ENCODE results near the gene FAM185A. TPM values are rescaled to one million over a fixed set of nuclear protein-coding genes. Genes with fewer than 3 reads are reported as not detected.
A peak's percentile ranks its signal among the peaks of the same experiment; 100 is the strongest.
"Not testable (repeated sequence)": the region's sequence is repeated elsewhere in the genome, so short reads cannot be mapped to it uniquely, and the experiment has no call there.

The FAM185A gene
- polyA plus RNA-seq, 3 donors, result 2.5 to 6.8 (median 4.8) TPM

DNA sequence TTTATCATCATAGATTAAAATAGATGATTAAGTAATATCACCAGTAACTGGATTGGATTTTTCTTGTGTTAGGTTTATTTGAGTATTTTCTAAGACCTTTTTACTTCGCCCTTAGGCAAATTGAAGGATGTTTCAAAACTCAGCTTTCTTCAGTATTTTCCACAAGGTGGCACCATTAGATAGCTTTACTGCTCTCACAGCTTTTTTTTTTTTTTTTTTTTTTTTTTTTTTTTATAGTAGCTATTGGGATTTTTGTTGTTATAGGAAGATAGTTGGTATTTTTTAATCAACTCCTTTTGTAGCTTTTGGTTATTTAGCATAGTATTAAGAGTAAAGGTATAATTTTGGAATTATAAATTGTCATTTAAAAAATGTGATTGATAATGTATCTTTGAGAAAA, 9.4 kb downstream of the FAM185A start:
- H3K9me3 ChIP-seq (replicated peaks in 1 of 2; ENCODE audit: control insufficient read depth in 1 of 2, insufficient read depth in 1 of 2, low read length in 2 of 2); H3K27ac Mint-ChIP-seq; H3K9ac ChIP-seq (ENCODE audit: insufficient read depth, low read length, poor library complexity, severe bottlenecking); H3K79me2 ChIP-seq (ENCODE audit: insufficient read depth, low read length); H3K27ac ChIP-seq (ENCODE audit: low read depth in 1 of 2, low read length in 2 of 2); H3K36me3 ChIP-seq (replicated peaks in 1 of 2; ENCODE audit: control insufficient read depth in 1 of 2, insufficient read depth in 2 of 2, low read length in 2 of 2); H4K20me1 ChIP-seq (ENCODE audit: insufficient read depth, low read length); H2AFZ ChIP-seq (ENCODE audit: insufficient read depth, low read depth, low read length, poor library complexity, severe bottlenecking); H3K4me1 ChIP-seq (ENCODE audit: control insufficient read depth in 1 of 2, insufficient read depth in 2 of 2, low read length in 2 of 2); H3K36me3 Mint-ChIP-seq; H3K4me1 Mint-ChIP-seq; H3K27me3 ChIP-seq (ENCODE audit: control insufficient read depth in 2 of 2, insufficient read depth in 2 of 2, low read length in 2 of 2); DNase-seq; H3K9me3 Mint-ChIP-seq; H3K4me3 Mint-ChIP-seq; H3K27me3 Mint-ChIP-seq (ENCODE audit: low read depth in 3 of 3); H3K4me3 ChIP-seq (replicated peaks in 1 of 3; ENCODE audit: low read depth in 2 of 3, low read length in 3 of 3); H3K4me2 ChIP-seq (replicated peaks; ENCODE audit: extremely low read depth, low read length, poor library complexity, severe bottlenecking): not testable (repeated sequence)
- no CpG with 5 or more reads among the region's 1 CpG for WGBS (ENCODE audit: insufficient coverage)
- TF ChIP-seq CTCF (IDR thresholded peaks at IDR 0.05), result peak; percentile 42
- intact Hi-C loops (cut with micrococcal nuclease), result loop anchor here (5.0 to 10.0 kb wide), 2 partner anchors 304 to 307 kb away; no protein-coding TSS in a partner anchor

- H3K79me2 ChIP-seq (ENCODE audit: insufficient read depth, low read length); H3K36me3 Mint-ChIP-seq; DNase-seq; H4K20me1 ChIP-seq (ENCODE audit: insufficient read depth, low read length); H3K4me1 Mint-ChIP-seq; H3K4me3 ChIP-seq (replicated peaks in 1 of 3; ENCODE audit: low read depth in 2 of 3, low read length in 3 of 3); H3K9ac ChIP-seq (ENCODE audit: insufficient read depth, low read length, poor library complexity, severe bottlenecking); H3K27ac Mint-ChIP-seq; H3K27ac ChIP-seq (ENCODE audit: low read depth in 1 of 2, low read length in 2 of 2); H3K4me1 ChIP-seq (ENCODE audit: control insufficient read depth in 1 of 2, insufficient read depth in 2 of 2, low read length in 2 of 2); H3K36me3 ChIP-seq (replicated peaks in 1 of 2; ENCODE audit: control insufficient read depth in 1 of 2, insufficient read depth in 2 of 2, low read length in 2 of 2); H3K9me3 Mint-ChIP-seq; H3K4me2 ChIP-seq (replicated peaks; ENCODE audit: extremely low read depth, low read length, poor library complexity, severe bottlenecking); H3K4me3 Mint-ChIP-seq; H3K27me3 Mint-ChIP-seq (ENCODE audit: low read depth in 3 of 3); H3K9me3 ChIP-seq (replicated peaks in 1 of 2; ENCODE audit: control insufficient read depth in 1 of 2, insufficient read depth in 1 of 2, low read length in 2 of 2); H3K27me3 ChIP-seq (ENCODE audit: control insufficient read depth in 2 of 2, insufficient read depth in 2 of 2, low read length in 2 of 2); H2AFZ ChIP-seq (ENCODE audit: insufficient read depth, low read depth, low read length, poor library complexity, severe bottlenecking): not testable (repeated sequence)
- WGBS (ENCODE audit: insufficient coverage), result no CpG with 5 or more reads among the region's 1 CpG
- intact Hi-C loops (cut with micrococcal nuclease), result loop anchor here (5.0 to 10.0 kb wide), 2 partner anchors 302 to 305 kb away; no protein-coding TSS in a partner anchor
Observed at GRCh38 chr7:102759934-102760333, 11.1 kb downstream of the FAM185A start.

GRCh38 chr7:102761234-102761633, 12.4 kb downstream of the FAM185A start:
- H3K4me3 ChIP-seq (replicated peaks in 1 of 3; ENCODE audit: low read depth in 2 of 3, low read length in 3 of 3); H3K27me3 Mint-ChIP-seq (ENCODE audit: low read depth in 3 of 3); H4K20me1 ChIP-seq (ENCODE audit: insufficient read depth, low read length); H3K36me3 Mint-ChIP-seq; H3K27me3 ChIP-seq (ENCODE audit: control insufficient read depth in 2 of 2, insufficient read depth in 2 of 2, low read length in 2 of 2); DNase-seq; H3K36me3 ChIP-seq (replicated peaks in 1 of 2; ENCODE audit: control insufficient read depth in 1 of 2, insufficient read depth in 2 of 2, low read length in 2 of 2); H3K4me2 ChIP-seq (replicated peaks; ENCODE audit: extremely low read depth, low read length, poor library complexity, severe bottlenecking); H3K79me2 ChIP-seq (ENCODE audit: insufficient read depth, low read length); H3K27ac Mint-ChIP-seq; H3K4me1 Mint-ChIP-seq; H3K4me3 Mint-ChIP-seq; H2AFZ ChIP-seq (ENCODE audit: insufficient read depth, low read depth, low read length, poor library complexity, severe bottlenecking); intact Hi-C loops (cut with micrococcal nuclease); H3K9me3 Mint-ChIP-seq; H3K9ac ChIP-seq (ENCODE audit: insufficient read depth, low read length, poor library complexity, severe bottlenecking); H3K4me1 ChIP-seq (ENCODE audit: control insufficient read depth in 1 of 2, insufficient read depth in 2 of 2, low read length in 2 of 2); H3K9me3 ChIP-seq (replicated peaks in 1 of 2; ENCODE audit: control insufficient read depth in 1 of 2, insufficient read depth in 1 of 2, low read length in 2 of 2); H3K27ac ChIP-seq (ENCODE audit: low read depth in 1 of 2, low read length in 2 of 2): not testable (repeated sequence)
- no CpG with 5 or more reads among the region's 1 CpG for WGBS (ENCODE audit: insufficient coverage)

DNA sequence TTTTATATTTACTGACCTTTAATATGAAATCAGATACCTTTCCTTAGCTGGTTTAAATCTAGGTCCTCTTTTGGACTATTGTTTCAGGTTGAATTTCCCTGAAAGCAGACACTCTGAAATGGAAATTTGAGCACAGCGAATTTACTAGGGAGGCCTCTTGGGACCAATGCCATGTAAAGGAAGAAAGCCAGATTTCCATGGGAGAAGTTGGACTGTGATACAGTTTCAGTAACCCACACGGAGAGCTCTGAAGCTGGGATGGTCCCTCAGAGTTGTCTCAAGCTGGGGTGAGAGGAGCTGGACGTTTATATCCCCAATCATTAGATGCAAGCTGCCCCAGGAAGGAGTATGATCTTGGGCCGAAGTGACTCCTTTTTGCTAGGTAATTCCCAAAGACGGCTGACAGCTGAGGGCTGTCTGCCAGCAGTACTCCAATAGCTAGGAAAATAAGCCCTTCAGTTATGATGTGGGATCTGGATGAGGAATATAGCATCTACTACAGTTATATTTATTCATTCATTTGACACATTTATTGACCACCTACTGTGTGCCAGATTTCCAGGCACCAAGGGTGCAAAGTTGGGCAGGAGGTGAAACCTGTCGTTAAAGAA, 14.6 kb downstream of the FAM185A start:
- H3K27me3 ChIP-seq (ENCODE audit: control insufficient read depth in 2 of 2, insufficient read depth in 2 of 2, low read length in 2 of 2); H3K36me3 ChIP-seq (replicated peaks in 1 of 2; ENCODE audit: control insufficient read depth in 1 of 2, insufficient read depth in 2 of 2, low read length in 2 of 2); H3K4me2 ChIP-seq (replicated peaks; ENCODE audit: extremely low read depth, low read length, poor library complexity, severe bottlenecking); DNase-seq; H3K27ac ChIP-seq (ENCODE audit: low read depth in 1 of 2, low read length in 2 of 2); H3K79me2 ChIP-seq (ENCODE audit: insufficient read depth, low read length); intact Hi-C loops (cut with micrococcal nuclease); H3K4me3 ChIP-seq (replicated peaks in 1 of 3; ENCODE audit: low read depth in 2 of 3, low read length in 3 of 3); H3K27me3 Mint-ChIP-seq (ENCODE audit: low read depth in 3 of 3); H3K4me1 Mint-ChIP-seq; H3K4me1 ChIP-seq (ENCODE audit: control insufficient read depth in 1 of 2, insufficient read depth in 2 of 2, low read length in 2 of 2); H4K20me1 ChIP-seq (ENCODE audit: insufficient read depth, low read length); H3K9ac ChIP-seq (ENCODE audit: insufficient read depth, low read length, poor library complexity, severe bottlenecking); H3K9me3 ChIP-seq (replicated peaks in 1 of 2; ENCODE audit: control insufficient read depth in 1 of 2, insufficient read depth in 1 of 2, low read length in 2 of 2); H2AFZ ChIP-seq (ENCODE audit: insufficient read depth, low read depth, low read length, poor library complexity, severe bottlenecking); H3K9me3 Mint-ChIP-seq; H3K27ac Mint-ChIP-seq; H3K4me3 Mint-ChIP-seq: not testable (repeated sequence)
- no CpG with 5 or more reads among the region's 6 CpGs for WGBS (ENCODE audit: insufficient coverage)
- peaks cover 6 to 10% of the 10 kb centered on the region in 2 donors for H3K36me3 Mint-ChIP-seq

All from CD14-positive monocyte (primary cell).